AG08395 (cell line): ENCODE measurements around the gene MICU1.
"Not testable (repeated sequence)": the region's sequence is repeated elsewhere in the genome, so short reads cannot be mapped to it uniquely, and the experiment has no call there.

ENCODE experiments used
- DNase-seq: peaks from one replicate; pipeline ENCODE4 v3.0.0; 2012; ENCODE audit warnings: mixed read lengths, low spot score

MICU1 gene

GRCh38 chr10:72503694-72504438 lies 122.0 kb downstream of the MICU1 start:
- DNase-seq, result no peak

- DNase-seq, result peak; percentile 50
Measured at GRCh38 chr10:72503241-72503640, 122.6 kb downstream of the MICU1 start.

- DNase-seq, result no peak
Measured at GRCh38 chr10:72502581-72502980, 123.3 kb downstream of the MICU1 start.

GRCh38 chr10:72499701-72500100 lies 126.2 kb downstream of the MICU1 start:
- no peak for DNase-seq

- no peak for DNase-seq
Measured at GRCh38 chr10:72490951-72491350, 134.9 kb downstream of the MICU1 start.

- DNase-seq, result no peak
Measured at GRCh38 chr10:72487521-72487920, 138.4 kb downstream of the MICU1 start.

- no peak for DNase-seq
Measured at GRCh38 chr10:72487116-72487515, 138.8 kb downstream of the MICU1 start.

GRCh38 chr10:72485701-72486100 lies 140.2 kb downstream of the MICU1 start:
- no peak for DNase-seq

- DNase-seq, result no peak
Measured at GRCh38 chr10:72484521-72484920, 141.4 kb downstream of the MICU1 start.

- DNase-seq, result no peak
Measured at GRCh38 chr10:72483471-72483870, 142.4 kb downstream of the MICU1 start.

GRCh38 chr10:72480861-72481260 lies 145.0 kb downstream of the MICU1 start:
- DNase-seq, result no peak

GRCh38 chr10:72477463-72477862 lies 148.4 kb downstream of the MICU1 start:
- no peak for DNase-seq

- no peak for DNase-seq
Measured at GRCh38 chr10:72472306-72472705, 153.6 kb downstream of the MICU1 start.

GRCh38 chr10:72470666-72471065 lies 155.2 kb downstream of the MICU1 start:
- DNase-seq, result no peak

GRCh38 chr10:72467064-72467463 lies 158.8 kb downstream of the MICU1 start:
- not testable (repeated sequence) for DNase-seq

- DNase-seq, result no peak
Measured at GRCh38 chr10:72466018-72466417, 159.9 kb downstream of the MICU1 start.

- no peak for DNase-seq
Measured at GRCh38 chr10:72464438-72464837, 161.4 kb downstream of the MICU1 start.

GRCh38 chr10:72462261-72462660 lies 163.6 kb downstream of the MICU1 start:
- DNase-seq, result no peak

GRCh38 chr10:72461085-72461484 lies 164.8 kb downstream of the MICU1 start:
- no peak for DNase-seq

GRCh38 chr10:72460284-72460876 lies 165.5 kb downstream of the MICU1 start:
- no peak for DNase-seq

- DNase-seq, result no peak
Measured at GRCh38 chr10:72459301-72459700, 166.6 kb downstream of the MICU1 start.

- DNase-seq, result no peak
Measured at GRCh38 chr10:72455889-72456595, 169.8 kb downstream of the MICU1 start.

- no peak for DNase-seq
Measured at GRCh38 chr10:72449941-72450441, 175.9 kb downstream of the MICU1 start.
